ENCODE data around the gene SMIM38.
"Not testable (repeated sequence)": the region's sequence is repeated elsewhere in the genome, so short reads cannot be mapped to it uniquely, and the experiment has no call there.

GRCh38 chr11:69149338-69150045 is 6.2 kb upstream of the SMIM38 start:
- not testable (repeated sequence) for TF ChIP-seq POLR2A, CTCF, POLR2AphosphoS5 (IDR thresholded peaks at IDR 0.05)
